GM04504 (cell line): ENCODE data around the gene SEL1L3.

ENCODE experiments used
- DNase-seq: peaks from one replicate; pipeline ENCODE4 v3.0.0-alpha.2; 2012; ENCODE audit warnings: low read depth

The SEL1L3 gene

GRCh38 chr4:25743971-25744370, 118.8 kb downstream of the SEL1L3 start:
- DNase-seq = no peak

- no peak for DNase-seq
Measured at GRCh38 chr4:25729564-25729963, 133.2 kb downstream of the SEL1L3 start.

- DNase-seq = no peak
Measured at GRCh38 chr4:25728886-25729285, 133.9 kb downstream of the SEL1L3 start.

GRCh38 chr4:25727711-25728493, 134.9 kb downstream of the SEL1L3 start:
- no peak for DNase-seq

- DNase-seq = no peak
Measured at GRCh38 chr4:25725870-25726269, 136.9 kb downstream of the SEL1L3 start.

GRCh38 chr4:25723409-25723808, 139.4 kb downstream of the SEL1L3 start:
- DNase-seq = no peak

- DNase-seq = no peak
Measured at GRCh38 chr4:25722964-25723363, 139.8 kb downstream of the SEL1L3 start.

GRCh38 chr4:25713812-25714211, 149.0 kb downstream of the SEL1L3 start:
- no peak for DNase-seq

- DNase-seq = no peak
Measured at GRCh38 chr4:25712611-25713010, 150.2 kb downstream of the SEL1L3 start.

GRCh38 chr4:25710637-25711036, 152.2 kb downstream of the SEL1L3 start:
- no peak for DNase-seq

- DNase-seq = no peak
Measured at GRCh38 chr4:25704516-25704915, 158.3 kb downstream of the SEL1L3 start.

- no peak for DNase-seq
Measured at GRCh38 chr4:25703731-25704388, 158.9 kb downstream of the SEL1L3 start.

- DNase-seq = peak; percentile 55
Measured at GRCh38 chr4:25702848-25703247, 159.9 kb downstream of the SEL1L3 start.

GRCh38 chr4:25700661-25701060, 162.1 kb downstream of the SEL1L3 start:
- no peak for DNase-seq

- DNase-seq = no peak
Measured at GRCh38 chr4:25697516-25697915, 165.3 kb downstream of the SEL1L3 start.
